ENCODE measurements around the gene RNASE2. TPM values are rescaled to one million over a fixed set of nuclear protein-coding genes. Genes with fewer than 3 reads are reported as not detected.
"Not testable (repeated sequence)": the region's sequence is repeated elsewhere in the genome, so short reads cannot be mapped to it uniquely, and the experiment has no call there.

Gene RNASE2
- total RNA-seq, result not detected

DNA sequence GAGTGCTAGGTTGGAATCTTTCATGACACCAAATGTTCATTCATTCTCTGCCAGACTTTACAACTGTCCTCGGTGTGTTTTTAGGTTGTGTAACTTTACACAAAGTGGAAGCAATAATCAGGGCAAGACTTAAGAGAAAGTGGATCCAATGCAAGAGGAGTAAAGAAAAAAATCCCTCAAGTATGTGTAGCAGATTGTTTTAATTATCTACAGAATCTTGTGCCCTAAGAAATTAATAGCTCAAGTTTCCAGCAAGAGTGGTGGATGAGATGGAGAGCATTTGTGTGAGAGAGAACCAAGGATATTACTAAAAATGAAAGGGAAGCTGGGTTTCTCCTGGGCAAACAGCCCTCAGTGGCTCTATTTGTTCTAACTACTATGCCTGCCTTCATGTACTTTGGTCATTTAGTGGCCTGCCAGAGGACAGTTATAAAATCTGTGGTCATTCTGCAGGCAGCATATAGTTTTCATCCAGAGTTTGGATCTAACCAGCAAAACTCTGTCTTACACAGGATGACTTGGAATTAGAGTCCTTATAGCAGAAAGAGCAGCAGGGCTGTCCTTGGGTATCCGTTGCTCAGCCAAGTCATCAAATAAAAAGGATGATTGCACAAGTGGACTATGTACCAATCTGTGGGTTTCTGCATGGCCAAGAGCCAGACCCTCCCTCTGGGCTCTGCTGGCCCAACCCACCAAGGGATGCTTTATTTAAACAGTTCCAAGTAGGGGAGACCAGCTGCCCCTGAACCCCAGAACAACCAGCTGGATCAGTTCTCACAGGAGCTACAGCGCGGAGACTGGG, at the start of gene RNASE2:
RNASE2 (plus strand) TSS at position 752 of the 802 bp plus-strand sequence. CDS start 285 bp downstream, outside the sequence.
- intact Hi-C loops (cut with DNase I); H3K4me3 ChIP-seq; H3K27me3 ChIP-seq; H3K36me3 ChIP-seq; H3K9me3 ChIP-seq; H3K4me1 ChIP-seq; H3K27ac ChIP-seq; DNase-seq (ENCODE audit: low spot score in 2 of 2): not testable (repeated sequence)

DNA sequence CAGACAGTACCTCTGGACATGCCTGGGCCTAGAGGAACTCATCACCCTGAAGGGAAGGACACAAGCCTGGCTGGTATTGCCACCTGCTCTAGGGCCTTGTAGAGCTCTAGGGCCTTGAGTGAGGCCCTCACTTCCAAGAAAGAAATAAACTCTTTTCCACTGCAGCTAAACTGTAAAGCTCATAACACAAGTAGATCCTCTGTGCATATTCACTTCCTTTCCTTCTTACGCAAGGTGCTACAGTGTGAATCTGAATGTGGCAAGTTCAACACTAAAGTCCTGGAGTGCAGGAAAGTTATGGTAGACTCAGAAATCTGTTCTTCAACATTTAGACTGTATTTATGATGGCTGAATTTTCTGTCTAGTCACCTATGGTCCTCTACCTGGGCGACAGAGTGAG, 49.6 kb upstream of the RNASE2 start:
- Histone ChIP-seq H3K36me3 (no peaks in the 10 kb centered on the region), H3K4me1 (no peaks in the 10 kb centered on the region), H3K9me3 (no peaks in the 10 kb centered on the region), H3K27ac (no peak overlapping the region), H3K27me3 (no peaks in the 10 kb centered on the region), H3K4me3 (no peak overlapping the region)
- TF ChIP-seq, protein P1, sequence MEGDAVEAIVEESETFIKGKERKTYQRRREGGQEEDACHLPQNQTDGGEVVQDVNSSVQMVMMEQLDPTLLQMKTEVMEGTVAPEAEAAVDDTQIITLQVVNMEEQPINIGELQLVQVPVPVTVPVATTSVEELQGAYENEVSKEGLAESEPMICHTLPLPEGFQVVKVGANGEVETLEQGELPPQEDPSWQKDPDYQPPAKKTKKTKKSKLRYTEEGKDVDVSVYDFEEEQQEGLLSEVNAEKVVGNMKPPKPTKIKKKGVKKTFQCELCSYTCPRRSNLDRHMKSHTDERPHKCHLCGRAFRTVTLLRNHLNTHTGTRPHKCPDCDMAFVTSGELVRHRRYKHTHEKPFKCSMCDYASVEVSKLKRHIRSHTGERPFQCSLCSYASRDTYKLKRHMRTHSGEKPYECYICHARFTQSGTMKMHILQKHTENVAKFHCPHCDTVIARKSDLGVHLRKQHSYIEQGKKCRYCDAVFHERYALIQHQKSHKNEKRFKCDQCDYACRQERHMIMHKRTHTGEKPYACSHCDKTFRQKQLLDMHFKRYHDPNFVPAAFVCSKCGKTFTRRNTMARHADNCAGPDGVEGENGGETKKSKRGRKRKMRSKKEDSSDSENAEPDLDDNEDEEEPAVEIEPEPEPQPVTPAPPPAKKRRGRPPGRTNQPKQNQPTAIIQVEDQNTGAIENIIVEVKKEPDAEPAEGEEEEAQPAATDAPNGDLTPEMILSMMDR (IDR thresholded peaks at IDR 0.05), result no peak
- no peak for DNase-seq (ENCODE audit: low spot score in 2 of 2)
- intact Hi-C loops (cut with DNase I), result no loop called here

DNA sequence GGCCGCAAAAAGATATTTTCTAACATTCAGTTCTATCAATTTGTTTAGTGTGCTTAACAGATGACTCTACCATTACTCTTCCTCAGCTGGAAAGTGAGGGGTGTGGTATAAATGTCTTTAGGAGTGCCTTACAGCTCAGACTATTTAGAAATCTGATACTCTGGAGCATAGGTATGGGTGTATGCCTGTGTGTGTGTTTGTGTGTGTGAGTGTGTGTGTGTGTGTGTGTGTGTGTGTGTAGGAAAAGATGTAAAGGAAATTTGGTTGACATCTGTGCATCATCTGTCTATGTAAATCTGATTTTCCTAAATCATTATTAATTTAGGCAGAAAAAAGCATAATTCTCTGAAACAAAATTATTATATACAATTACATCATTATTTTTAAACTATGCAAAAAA, 48.1 kb upstream of the RNASE2 start:
- TF ChIP-seq, protein P1 (IDR thresholded peaks at IDR 0.05), result no peak
- intact Hi-C loops (cut with DNase I), result no loop called here

DNA sequence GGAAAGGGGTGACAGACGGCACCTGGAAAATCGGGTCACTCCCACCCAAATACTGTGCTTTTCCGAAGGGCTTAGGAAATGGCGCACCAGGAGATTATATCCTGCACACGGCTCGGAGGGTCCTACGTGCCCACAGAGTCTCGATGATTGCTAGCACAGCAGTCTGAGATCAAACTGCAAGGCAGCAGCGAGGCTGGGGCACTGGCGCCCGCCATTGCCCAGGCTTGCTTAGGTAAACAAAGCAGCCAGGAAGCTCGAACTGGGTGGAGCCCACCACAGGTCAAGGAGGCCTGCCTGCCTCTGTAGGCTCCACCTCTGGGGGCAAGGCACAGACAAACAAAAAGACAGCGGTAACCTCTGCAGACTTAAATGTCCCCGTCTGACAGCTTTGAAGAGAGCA, 44.5 kb upstream of the RNASE2 start:
- intact Hi-C loops (cut with DNase I); H3K4me1 ChIP-seq; DNase-seq (ENCODE audit: low spot score in 2 of 2); H3K9me3 ChIP-seq; H3K27ac ChIP-seq; H3K27me3 ChIP-seq; H3K36me3 ChIP-seq; H3K4me3 ChIP-seq: not testable (repeated sequence)

More for the DNA sequence above, 48.1 kb upstream of the RNASE2 start:
- Histone ChIP-seq H3K4me3 (no peak overlapping the region), H3K27ac (no peak overlapping the region), H3K27me3 (no peaks in the 10 kb centered on the region), H3K9me3 (no peaks in the 10 kb centered on the region), H3K4me1 (no peaks in the 10 kb centered on the region), H3K36me3 (no peaks in the 10 kb centered on the region)
- DNase-seq (ENCODE audit: low spot score in 2 of 2), result no peak

DNA sequence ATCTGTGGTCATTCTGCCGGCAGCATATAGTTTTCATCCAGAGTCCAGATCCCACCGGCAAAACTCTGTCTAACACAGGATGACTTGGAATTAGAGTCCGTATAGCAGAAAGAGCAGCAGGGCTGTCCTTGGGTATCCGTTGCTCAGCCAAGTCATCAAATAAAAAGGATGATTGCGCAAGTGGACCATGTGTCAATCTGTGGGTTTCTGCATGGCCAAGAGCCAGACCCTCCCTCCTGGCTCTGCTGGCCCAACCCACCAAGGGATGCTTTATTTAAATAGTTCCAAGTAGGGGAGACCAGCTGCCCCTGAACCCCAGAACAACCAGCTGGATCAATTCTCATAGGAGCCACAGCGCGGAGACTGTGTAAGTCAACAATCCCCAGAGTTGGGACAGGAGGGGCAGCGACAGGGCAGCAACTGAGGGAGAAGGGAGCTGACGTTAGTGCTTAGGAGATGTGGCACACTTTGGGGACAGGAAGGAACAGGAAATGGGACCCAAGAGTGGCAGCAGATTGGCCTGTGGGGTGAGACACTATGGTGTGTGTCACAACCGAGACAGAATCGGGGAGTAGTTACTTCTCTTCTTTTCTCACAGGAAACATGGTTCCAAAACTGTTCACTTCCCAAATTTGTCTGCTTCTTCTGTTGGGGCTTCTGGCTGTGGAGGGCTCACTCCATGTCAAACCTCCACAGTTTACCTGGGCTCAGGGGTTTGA, 36.1 kb upstream of the RNASE2 start:
- H3K4me3 ChIP-seq; intact Hi-C loops (cut with DNase I); DNase-seq (ENCODE audit: low spot score in 2 of 2); H3K36me3 ChIP-seq; H3K27ac ChIP-seq; H3K4me1 ChIP-seq; H3K27me3 ChIP-seq; H3K9me3 ChIP-seq: not testable (repeated sequence)

DNA sequence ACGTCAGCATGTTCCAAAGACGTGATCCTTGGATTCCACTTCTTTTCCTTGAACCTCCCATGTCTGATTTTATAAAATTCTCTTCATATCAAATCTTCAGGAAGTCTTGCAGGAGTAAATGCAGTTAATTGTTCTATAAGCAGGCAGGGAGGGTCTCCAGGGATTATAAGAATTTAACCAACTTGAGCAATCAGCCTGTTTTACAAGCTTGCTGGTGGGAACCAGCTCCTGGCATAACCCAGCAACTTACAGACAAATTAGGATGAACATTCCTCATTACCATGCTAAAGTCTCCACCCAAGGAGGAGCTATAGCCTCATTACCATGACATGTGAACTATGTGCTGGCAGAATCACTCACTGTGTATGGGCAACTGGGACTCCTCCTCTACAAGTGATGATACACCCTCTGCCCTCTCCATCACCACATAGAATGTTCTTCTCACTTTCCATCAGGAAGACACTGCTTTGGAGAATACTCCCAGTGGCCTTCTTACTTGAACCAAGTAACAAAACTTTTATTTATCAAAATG, 31.5 kb upstream of the RNASE2 start:
- H3K4me1 ChIP-seq; intact Hi-C loops (cut with DNase I); H3K27me3 ChIP-seq; H3K27ac ChIP-seq; H3K4me3 ChIP-seq; H3K36me3 ChIP-seq; H3K9me3 ChIP-seq; DNase-seq (ENCODE audit: low spot score in 2 of 2): not testable (repeated sequence)

DNA sequence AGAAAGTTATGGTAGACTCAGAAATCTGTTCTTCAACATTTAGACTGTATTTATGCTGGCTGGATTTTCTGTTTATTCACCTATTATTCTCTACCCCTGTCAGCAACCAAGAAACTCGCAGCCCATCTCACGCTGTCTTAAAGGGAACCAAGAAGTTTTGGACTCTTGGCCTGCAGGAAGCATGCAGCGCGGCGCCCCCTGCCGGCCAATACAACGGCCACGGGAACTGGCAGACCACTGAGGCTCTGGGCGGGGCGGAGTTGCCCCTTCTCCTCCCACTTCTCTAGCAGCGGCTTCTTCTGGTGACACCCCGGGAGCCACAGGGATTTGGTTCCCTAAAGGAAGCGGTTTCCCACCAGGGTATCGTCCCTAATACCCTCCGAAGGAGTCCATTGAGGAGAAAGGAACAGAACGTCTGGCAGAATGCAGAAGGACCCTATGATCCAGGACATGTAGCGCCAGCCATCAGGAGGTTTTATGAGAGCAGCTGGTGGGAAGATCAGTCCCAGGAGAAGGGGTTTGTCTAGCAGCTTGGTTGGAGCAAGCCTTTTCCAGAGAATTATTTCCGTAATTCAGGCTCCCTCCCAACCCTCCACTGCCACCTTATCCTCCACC, 21.0 kb upstream of the RNASE2 start:
- TF ChIP-seq, protein P1 (IDR thresholded peaks at IDR 0.05), result peak in 2 of 3 experiments; percentile 20 to 23
- H3K36me3 ChIP-seq, result no peaks in the 10 kb centered on the region
- H3K4me3 ChIP-seq, result no peak overlapping the region
- no peaks in the 10 kb centered on the region for H3K9me3 ChIP-seq
- intact Hi-C loops (cut with DNase I), result no loop called here
- DNase-seq (ENCODE audit: low spot score in 2 of 2), result peak in 1 of 2 donors; percentile 65
- no peak overlapping the region for H3K27ac ChIP-seq
- H3K27me3 ChIP-seq, result no peaks in the 10 kb centered on the region
- no peaks in the 10 kb centered on the region for H3K4me1 ChIP-seq
